C4-2B (cell line): ENCODE results near the gene LRRC58.
A peak's percentile ranks its signal among the peaks of the same experiment; 100 is the strongest.

Experiments
- ZFX ChIP-seq: fragments of 450-650 bp; IDR thresholded peaks from 2 replicates; pipeline ENCODE4 v1.6.1; 2017
- TF ChIP-seq, protein P1 (sequence below): fragments of 450-650 bp; conservative IDR thresholded peaks from 2 replicates; pipeline ENCODE4 v1.5.1; 2017; ENCODE audit warnings: mild to moderate bottlenecking

GRCh38 chr3:120284747-120285507, 64.2 kb downstream of the LRRC58 start, which contains the start of gene GPR156:
- TF ChIP-seq, protein P1, sequence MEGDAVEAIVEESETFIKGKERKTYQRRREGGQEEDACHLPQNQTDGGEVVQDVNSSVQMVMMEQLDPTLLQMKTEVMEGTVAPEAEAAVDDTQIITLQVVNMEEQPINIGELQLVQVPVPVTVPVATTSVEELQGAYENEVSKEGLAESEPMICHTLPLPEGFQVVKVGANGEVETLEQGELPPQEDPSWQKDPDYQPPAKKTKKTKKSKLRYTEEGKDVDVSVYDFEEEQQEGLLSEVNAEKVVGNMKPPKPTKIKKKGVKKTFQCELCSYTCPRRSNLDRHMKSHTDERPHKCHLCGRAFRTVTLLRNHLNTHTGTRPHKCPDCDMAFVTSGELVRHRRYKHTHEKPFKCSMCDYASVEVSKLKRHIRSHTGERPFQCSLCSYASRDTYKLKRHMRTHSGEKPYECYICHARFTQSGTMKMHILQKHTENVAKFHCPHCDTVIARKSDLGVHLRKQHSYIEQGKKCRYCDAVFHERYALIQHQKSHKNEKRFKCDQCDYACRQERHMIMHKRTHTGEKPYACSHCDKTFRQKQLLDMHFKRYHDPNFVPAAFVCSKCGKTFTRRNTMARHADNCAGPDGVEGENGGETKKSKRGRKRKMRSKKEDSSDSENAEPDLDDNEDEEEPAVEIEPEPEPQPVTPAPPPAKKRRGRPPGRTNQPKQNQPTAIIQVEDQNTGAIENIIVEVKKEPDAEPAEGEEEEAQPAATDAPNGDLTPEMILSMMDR = no peak
- peak; percentile 56 for TF ChIP-seq ZFX
